DMS153 treated with DMSO at 0.1 percent for 48 hours (cell line): ENCODE results near the gene TGFBR1.

Experiments used
- DNase-seq: peaks from one replicate; lab custom pipeline; 2025; ENCODE audit not compliant: unreplicated experiment; lab: John Stamatoyannopoulos, UW

TGFBR1 gene

DNA sequence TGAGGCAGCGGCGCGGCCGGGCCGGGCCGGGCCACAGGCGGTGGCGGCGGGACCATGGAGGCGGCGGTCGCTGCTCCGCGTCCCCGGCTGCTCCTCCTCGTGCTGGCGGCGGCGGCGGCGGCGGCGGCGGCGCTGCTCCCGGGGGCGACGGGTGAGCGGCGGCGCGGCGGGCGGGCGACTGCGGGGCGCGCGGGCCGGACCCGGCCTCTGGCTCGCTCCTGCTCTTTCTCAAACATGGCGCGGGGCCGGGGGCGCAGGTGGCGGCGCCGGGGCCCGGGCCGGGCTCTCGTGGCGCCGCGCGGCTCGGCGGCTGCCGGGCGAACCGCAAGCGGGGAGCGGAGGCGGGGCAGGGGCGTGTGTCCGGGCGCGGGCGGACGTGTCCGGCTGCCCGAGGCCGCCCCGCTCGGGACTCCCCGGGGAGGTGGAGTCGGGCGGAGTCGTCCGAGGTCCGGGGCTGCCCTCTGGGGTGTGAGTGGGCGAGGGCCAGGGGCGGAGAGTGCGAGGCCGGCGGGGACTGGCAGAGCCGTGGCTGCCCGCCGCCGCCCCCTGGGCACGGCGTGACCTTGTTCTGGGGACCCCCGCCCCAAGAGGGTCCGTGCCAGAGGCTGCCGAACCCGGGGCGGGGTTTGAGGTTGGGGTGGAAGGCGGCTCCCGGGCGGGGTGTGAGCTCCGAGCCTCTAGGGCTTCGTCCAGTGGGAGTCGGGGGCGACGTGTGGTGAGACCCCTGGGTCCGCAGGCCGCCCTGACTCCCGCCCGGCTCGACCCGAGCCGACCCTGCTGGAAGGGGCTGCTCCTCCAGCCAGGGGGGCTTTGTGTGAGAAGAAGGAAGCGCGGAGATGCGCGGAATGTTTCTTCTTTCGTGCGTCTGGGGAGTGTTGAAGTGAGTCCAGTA is 485 bp downstream of the TGFBR1 start:
- DNase-seq, result no peak

DNA sequence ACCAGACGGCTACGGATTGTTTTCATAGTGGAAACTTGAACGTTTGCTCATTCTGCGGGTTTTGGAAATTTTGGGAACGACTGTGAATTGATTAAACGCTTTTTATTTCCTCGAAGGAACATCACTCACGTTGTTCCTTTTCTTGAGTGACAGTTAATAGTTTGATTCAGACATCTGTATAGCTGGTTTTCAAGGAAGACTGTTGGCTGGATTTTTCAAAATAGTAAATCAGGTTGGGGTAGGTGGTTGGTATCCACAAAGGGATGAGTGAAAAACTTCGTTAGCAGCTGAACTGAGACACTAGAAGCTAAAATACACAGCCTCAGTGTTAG is 1.1 kb downstream of the TGFBR1 start:
- DNase-seq, result no peak

DNA sequence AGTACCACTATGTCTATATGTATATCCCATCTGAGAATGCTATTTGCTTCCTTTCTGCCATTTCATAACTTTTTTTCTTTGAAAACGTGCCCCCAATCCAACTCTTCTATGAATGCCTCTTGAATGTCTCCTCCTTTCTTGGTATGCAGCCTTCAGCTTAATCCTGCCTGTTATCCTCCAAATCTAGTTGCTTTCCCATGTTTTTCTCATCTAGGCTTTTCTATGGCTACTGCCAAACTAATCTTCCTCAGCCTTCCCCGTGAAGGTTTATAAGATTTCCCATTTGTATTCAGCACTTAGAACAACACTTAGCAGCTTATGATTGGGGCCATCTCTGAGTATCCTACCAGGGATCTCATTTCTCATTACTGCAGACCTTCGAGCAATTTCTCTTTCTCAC is 2.5 kb downstream of the TGFBR1 start:
- no peak for DNase-seq

DNA sequence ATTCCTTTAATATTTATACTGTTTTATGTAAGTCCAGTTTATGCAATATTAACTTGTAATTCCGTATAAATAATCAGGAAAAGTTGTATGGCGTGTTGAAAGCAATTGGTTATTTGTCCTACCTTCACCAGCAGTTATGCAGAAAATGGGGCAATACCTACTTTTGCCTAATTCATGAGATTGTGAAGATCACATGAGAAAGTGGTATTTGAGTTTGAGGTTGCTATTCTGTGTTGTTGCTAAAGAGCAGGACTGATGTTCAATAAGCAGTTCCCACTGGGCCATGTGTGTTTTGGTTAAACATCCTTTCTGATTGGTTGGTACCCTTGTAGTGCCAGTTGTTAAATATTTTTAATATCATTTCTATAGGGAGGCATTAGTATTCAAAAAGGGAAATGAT is 3.2 kb downstream of the TGFBR1 start:
- no peak for DNase-seq

DNA sequence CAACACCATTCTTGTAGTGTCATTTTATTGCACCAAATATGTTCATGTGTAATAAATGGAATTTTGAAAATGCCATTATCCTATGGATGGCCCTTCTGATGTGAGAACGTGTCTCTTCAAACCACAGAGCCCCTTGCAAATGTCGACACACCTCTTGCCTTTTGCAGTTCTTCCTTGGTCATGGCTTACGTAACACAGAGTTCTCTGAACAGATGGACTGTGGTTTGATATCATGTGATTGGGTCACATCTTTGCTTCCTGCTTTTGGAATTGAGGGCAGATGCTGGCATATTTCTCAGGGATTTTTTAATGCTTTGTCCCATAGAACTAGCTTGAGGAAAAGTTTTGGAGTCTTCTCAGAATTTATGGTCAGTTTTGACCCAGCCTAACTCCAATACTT is 4.6 kb downstream of the TGFBR1 start:
- no peak for DNase-seq

DNA sequence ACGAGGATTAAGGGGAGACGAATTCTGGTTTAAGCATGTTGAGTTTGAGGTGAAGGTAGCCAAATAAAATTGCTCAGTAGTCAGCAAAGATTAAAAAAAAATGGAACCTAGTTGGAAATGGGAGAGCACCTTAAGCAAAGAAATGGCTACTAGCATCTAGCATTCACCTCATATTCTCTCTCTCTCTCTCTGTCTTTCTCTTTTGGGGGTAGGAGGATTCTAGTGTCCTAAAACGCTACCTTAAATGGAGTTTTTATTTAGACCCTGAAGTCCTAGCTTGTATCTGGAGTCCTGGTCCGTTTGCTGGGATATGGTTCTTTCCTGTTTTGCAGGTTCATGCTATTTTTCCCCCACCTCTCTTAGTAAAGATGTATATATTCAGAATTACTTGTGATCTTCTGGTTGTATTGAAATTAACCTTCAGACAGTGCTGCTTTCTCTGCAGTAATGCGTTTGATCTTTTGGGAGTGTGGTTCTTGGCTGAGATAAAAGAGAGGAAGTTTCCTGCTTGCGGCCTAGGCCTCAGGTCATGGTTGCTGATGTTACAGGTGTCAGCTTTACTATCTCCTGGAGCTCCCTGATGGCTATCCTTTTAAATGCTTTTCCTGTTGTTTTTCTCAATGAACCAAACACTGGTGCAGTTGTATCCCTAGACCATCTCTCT is 8.0 kb downstream of the TGFBR1 start:
- DNase-seq, result no peak

DNA sequence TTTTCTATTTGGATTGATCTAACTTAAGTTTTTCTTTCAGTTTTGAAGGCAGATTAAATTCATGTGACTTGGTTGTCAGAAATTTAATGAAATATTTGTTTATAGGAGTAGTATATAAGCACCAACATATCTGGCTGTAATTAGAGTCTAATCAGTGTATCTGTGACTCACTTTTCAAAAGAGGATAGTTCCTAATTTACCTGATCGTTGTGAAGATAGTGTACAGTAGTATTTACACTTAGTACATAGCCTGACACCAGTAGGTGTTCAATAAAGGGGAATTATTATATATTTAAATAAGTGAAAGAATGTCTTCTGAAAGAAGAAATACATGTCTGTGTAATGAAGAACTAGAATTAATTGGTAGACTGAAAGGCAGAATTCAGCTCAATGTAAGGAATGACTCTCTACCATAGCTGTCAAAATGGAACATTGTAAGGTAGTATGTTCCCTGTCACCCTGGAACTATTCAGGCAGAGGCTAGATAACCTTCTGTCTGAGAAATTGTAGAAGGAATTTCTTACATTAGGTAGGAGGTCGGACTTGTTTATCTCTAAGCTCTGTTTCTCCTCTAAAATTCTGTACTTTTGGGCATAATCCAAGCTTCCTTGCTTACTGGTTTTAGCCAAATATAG is 8.6 kb downstream of the TGFBR1 start:
- DNase-seq, result no peak

DNA sequence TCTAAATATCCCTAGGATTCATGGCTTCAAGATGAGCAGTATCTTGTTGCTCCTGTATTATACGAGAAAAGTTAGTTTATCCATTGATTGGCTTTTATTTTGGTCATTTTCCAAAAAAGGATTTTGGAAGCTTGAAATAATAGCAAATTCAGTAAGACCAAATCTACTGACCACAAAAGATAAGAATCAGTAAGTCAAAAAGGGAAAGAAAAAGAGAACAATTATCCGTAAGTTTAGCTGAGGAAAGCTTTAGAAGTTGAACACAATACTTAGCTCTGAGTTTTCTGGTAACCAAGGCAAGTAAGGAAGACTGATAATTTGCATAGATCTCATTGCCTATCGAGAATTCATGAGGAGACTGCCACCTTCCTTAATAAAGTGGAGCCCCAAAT is 9.1 kb downstream of the TGFBR1 start:
- DNase-seq, result no peak

DNA sequence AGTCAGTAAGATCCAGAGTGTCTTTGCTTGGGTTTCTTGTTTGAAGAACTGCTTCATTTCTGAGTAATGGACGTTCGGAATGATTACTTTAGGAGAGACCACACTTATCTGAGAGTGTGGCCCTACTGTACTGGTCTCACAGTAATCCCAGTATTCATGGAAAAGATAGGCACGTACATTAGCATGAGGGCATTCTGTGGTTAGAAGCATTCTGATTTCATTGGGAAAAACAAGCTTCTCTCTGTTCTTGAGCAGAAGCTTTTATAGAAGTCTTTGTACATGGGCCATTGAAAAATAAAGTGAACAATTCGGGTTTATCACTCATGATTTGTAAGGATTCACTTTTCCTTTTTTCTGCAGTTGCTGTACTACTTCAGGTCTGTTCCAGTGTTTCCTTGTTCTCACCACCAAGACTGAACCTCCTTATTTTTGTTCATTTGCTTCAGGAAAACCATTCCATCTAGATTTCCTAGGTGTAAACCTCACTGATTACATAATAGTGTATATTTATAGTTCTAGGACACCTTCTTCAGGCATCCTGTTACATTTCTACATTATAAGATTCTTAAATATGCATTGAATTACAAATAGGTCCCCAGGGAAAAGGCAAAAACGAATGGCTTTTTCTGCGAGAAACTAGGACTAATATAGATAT is 10.1 kb downstream of the TGFBR1 start:
- no peak for DNase-seq

DNA sequence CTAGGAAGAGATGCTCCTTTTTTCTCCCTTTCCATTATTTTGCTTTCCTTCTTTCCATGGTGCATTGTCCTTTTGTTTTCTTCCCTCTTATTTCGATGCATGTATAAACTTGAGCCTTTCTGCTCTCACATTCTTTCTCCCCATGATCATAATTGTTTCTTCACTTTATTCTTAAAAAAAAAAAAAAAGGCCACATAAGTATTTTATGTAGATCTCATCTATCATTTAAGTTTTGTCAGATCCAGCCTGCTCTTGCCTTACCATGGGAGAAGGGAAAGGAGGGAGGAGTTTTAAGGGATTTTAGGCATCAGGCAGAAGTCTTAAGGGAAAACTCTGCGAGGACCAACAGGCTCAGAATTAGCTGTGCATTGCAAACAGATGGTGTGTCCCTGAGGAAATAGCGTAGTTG is 11.1 kb downstream of the TGFBR1 start:
- no peak for DNase-seq

DNA sequence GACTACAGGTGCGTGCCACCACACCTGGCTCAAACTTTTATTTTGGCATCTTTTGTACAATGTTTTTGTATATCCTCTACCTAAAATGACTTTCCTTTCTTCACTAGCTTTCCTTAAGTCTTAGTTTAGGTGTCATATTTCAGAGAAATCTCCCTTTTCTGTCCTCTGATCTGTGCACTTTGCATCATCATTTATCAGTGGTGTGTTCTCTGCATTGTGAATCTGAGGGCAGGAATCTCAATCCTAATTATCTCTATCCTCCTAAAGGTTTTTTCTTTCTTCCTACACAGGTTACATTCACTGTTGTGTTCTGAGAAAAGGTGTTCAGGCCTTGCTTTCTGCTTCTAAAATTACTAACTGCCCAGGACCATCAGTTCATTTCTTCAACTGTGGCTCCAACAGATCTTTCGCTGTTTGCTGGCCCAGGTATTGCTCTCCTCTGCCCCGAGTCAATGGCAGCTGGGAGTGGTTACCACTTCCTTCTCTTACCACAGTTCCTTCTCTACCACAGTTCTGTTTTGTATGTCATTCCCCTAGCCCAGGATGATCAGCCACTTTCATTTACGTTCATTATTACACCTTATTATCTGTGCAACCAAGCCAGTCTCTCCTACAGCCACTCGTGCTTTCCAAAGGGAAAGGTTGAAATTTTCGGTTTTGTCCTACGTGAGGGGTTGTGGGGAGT is 14.0 kb downstream of the TGFBR1 start:
- DNase-seq, result no peak

DNA sequence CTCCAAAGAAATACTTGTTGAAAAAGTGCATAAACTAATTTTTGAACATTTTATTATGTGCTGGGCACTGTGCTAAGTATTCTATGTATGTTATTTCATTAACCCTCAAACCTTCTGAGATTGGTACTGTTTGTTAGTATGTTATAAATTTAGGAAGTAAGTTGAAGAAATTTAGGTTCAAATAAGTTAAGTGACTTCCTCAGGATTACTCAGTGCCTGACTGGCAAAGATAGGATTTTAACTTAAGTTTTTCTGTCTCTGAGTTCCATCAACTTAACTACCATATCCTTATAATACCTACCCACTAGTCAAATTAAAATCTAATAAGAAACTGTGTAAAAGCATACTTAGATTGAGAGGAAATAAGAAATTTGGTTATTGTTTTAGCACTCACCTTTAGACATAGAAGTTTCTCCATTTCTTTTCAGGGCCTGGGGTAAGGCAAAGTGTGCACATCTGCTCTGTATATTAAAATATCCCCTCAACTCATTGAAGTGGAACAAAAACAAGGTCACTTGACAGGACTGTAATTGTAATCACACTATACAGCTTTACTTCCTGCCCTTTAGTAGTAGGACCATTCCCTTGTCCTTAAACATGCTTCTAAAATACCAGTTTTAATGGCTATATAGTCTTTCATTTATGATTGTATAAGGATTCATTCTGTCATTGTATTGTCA is 15.2 kb downstream of the TGFBR1 start:
- DNase-seq, result no peak

DNA sequence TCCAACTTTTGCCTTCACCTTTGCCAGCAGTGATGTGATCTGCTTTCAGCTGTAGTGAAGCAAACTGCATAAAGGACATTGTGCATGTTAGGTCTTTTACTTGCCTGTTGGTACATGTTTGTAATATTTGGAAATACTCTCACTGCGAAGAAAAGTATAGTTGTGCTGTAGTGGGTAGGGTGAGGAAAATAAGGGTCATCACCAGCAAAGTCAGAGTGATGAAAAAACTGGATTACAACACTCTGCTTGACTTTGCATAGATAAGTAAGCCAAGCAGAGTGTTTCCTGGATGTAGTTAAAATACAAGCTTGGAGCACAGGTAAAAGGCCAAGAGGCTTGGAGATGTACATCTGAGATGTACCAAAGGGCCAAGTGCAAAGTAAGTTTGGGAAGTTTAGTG is 16.7 kb downstream of the TGFBR1 start:
- DNase-seq, result no peak

DNA sequence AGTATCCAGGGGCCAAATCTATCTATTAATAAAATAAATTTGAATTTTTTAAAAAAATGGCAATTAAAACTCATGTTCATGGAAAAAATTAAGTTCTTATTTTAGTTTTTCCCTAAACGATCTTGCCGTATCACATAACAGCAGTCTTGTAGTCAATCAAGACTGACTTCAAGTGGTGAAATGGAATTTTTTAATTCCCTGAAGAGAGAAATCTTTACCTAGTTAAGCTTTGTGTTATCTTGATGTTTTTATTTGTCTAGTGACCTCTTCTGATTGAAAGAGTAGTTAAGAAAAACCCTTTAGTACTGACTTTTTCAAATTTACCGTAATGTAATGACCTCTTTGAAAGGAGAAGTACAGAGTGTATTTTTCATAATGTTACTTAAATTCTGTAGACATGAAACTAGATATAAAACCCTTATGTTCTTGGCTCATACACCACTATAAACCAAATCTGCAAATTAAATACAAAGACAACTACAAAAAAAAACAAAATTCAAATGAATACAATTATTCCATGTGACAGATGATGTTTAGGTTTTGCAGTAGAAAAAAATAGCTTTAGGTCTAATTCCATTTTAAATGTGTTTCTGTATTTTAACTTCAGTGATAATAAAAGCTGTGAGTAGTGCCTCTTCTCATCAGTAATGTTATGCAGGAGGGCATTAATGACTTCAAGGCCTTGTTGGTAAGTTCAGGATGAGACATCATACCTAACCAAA is 19.8 kb downstream of the TGFBR1 start:
- DNase-seq, result no peak

DNA sequence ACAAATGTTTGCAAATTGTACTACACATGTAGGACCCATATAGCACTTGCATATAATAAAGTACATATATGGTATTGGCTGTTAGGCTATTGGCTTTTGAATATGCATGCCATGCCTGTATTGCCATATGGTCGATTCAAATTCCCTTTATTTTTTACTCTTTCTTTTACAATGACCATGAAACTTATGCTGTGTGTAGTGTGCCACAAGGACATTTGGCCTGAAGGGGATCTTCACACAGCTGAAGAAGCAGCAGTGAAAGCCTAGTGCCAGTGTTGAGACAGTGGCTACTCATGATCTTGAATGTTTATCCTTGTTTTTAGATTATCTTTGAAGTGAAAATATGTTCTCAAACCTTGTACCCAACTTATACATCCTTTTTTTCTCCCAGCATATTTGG is 20.5 kb downstream of the TGFBR1 start:
- DNase-seq, result no peak

DNA sequence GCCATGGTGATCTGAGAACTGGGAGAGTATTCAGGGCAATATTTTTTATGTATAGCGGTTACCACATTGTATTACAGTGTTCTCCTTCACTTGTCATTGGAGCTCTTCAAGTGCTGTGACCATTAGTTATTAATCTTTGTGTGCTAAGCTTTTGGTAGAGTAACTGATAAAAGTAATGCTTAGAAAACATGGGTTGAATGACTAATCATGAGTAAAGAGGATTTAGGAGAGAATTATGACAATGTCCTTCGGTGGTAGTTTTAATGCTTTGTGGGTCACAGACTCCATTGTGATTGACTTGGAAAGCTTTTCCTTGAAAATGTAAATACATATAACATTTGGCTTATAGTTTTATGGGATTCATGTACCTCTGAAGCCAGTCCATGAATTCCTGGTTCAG is 21.4 kb downstream of the TGFBR1 start:
- no peak for DNase-seq

DNA sequence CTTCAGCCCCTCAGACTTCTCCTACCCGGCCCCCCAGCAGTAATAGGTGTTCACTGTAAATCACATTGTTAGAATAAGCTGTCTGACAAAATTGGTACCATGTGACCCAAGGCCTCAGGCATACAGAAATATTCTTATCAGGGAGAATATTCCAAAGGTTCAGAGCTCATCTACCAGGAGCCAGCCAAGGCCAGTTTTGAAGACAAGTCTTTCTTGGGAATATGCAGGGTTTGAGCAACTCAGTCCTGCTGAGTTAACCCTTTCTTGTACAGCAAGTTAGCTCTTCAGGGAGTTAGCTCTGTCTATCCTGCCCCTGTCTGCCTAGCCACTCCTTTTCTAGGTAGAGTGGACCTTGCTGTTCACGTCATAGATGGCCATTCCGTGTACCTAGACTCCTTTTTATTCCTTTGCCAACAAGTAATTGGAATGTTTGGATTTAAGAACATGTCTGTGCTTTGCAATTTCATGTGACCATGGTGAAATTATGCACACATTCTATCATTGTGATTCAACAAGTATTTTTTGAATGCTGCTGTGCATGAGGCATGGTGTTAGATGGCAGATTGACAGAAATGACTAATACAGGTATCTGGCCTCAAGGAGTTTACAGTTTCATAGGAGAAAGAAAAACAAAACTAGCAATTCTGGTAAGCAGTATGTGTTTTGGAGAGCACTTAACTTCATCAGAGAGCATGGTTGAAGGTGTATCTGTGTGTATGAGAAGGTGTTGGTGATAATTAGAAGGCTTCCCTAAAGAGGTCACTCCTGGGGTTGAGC is 22.6 kb downstream of the TGFBR1 start:
- no peak for DNase-seq

DNA sequence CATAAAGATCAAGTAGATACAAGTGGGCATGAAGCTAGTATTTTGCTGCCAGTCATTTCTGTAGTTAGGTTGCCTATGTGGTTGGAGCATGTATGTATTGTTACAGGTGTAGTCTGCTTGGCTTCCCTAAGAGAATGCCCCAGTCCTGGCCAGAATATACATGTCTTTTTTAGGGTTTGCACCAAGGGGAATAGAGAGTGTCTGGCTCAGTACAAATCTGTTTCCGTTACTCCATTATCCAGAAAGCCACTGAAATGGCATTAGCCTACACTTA is 23.2 kb downstream of the TGFBR1 start:
- no peak for DNase-seq

DNA sequence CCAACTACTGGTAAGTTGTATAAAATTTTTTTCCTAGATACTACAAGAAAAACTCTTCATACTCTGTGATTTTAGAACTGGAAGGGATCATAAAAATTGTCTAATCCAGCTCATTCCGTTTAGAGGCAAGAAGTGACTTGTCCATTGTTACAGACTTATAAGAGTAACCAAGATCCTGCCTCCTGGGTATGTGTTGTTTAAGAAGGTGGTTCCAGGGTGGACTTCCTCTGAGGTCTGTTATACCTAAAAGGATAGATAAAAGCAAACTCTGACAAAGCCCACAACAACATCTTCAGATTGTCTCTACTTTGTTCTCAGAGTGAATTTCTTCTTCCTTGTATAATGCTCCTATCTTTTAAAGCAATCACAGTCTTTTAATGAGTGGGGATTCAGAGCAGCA is 24.2 kb downstream of the TGFBR1 start:
- no peak for DNase-seq

DNA sequence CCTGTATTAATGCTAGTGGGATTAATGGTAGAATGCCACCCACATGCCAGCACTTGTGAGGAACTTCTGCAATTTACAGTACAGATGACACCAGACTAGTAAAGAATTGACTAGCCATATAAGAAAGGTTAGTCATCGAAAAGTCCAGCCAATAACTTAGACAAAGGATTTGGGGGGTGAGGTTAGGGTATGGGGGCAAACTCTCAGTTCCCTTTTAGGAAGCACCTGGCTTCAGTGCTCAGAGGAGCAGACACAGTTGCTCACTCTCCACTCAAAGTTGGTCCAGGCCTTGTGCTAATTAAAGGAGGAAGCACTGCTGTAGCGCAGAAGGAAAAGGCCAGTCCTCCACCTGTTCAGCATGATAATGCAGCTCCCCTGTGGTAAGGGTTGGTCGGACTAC is 25.2 kb downstream of the TGFBR1 start:
- DNase-seq, result no peak
